HG02678 (cell line): ENCODE measurements around the gene PARD3B.

ENCODE experiments used
- ATAC-seq: cut with Tn5 transposase; IDR thresholded peaks from one replicate; pipeline ENCODE4 v1.9.1; 2021; ENCODE audit warnings: mild to moderate bottlenecking, moderate library complexity; ENCODE audit not compliant: unreplicated experiment

PARD3B gene

GRCh38 chr2:205511641-205512040 lies 966.4 kb downstream of the PARD3B start:
- no peak for ATAC-seq

DNA sequence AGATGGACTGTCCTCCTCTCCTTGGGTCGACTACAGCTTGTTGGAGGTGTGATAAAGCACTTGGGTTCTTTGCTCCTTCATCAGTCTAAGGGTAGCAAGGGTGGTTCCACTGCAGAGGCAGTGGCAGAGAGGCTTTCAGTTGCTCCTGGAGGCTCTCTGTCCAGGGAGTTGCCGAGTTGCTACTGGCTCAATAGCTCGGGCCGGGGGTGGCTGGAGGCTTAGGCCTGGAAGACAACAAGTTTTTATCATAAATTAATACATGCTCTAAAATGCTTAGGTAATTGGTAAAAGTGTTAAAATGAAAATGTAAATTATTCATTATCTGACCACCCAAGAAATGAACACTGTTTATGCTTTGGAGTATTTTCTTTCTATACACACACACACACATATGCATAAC lies 975.0 kb downstream of the PARD3B start:
- ATAC-seq = no peak

DNA sequence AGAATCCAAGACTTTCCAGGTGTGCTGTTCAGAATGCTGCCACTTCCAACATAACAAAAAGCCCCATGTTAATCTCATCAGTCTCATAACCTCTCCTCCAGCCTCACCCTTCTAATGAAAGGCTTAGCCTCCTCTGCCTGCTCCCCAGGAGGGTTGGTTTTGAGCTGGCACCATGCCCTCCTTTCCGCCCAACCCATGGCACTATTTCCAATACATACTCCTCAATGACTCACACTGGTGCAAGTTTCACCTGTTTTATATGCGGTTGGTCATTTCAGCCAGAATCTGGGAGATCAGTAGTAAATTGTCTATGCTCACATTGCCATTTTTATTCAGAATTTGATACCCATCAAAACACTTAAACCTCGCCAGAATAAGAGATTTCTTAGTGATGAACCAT lies 979.4 kb downstream of the PARD3B start:
- no peak for ATAC-seq

GRCh38 chr2:205527801-205528200 lies 982.5 kb downstream of the PARD3B start:
- no peak for ATAC-seq

GRCh38 chr2:205531072-205531471 lies 985.8 kb downstream of the PARD3B start:
- ATAC-seq = no peak

DNA sequence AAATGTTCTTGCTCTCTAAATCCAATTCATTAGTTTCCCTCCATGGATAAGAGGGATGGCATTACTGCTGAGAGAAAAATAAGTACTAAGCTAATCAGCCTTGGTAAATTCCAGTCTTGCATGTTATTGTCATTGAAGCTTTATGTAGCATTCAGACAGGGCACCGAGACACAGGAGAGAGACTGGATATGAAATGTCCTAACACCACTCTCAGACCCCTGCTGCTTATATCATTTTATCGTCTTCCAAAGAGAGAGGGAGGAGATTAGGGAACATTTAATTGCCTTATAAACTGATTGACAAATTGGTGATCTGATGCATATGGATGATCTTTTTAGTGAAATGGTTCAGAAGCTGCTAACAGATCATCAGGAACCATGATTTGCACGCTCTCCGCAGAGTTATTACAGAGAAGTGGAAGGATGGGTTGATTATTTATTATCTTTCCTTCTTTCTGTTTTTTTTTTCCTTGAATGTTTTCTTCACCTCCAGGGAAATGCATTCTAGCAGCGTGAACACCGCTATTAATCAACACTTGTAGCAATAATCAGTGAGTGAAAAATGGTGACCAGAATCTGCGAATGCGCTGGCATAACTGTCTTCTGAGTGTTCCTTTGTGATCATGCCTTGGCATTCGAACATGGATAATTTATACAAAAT lies 986.3 kb downstream of the PARD3B start:
- no peak for ATAC-seq

- no peak for ATAC-seq
These were observed 989.7 kb downstream of the PARD3B start for GRCh38 chr2:205535001-205535400.

GRCh38 chr2:205539603-205540002 lies 994.3 kb downstream of the PARD3B start:
- no peak for ATAC-seq

- ATAC-seq = no peak
These were observed 994.8 kb downstream of the PARD3B start for GRCh38 chr2:205540036-205540435.

DNA sequence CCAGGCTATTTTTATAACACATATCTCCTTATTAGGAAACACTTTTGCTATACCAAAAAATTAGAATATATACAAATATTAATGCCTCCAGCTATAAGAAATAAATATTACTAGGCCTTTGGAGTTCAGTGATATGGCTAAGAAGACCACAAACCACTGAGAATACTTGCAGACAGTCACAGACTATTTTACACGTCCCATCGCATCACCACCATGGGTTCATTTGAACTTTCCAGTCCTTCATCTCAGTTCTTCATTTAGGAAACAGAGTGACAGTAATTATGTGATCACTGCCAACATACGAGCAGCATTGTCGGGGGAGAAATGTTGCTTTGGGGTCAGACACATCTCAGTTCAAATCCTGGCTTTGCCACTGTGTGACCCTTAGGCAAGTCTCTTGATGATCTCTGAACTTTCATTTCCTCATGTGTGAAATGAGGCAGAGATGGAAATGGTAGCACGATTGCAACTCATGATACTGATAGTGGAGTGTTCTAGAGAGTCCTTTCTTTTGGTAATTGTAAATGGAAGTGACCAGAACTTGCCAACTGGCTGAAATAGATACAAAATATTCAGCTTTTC lies 998.1 kb downstream of the PARD3B start:
- ATAC-seq = no peak

- ATAC-seq = no peak
These were observed 998.8 kb downstream of the PARD3B start for GRCh38 chr2:205543937-205544702.

- ATAC-seq = no peak
These were observed 1000.9 kb downstream of the PARD3B start for GRCh38 chr2:205545971-205546816.

GRCh38 chr2:205555566-205556230 lies 1010.4 kb downstream of the PARD3B start:
- ATAC-seq = no peak

GRCh38 chr2:205556357-205556756 lies 1011.1 kb downstream of the PARD3B start:
- no peak for ATAC-seq

- ATAC-seq = no peak
These were observed 1011.7 kb downstream of the PARD3B start for GRCh38 chr2:205556841-205557539.

DNA sequence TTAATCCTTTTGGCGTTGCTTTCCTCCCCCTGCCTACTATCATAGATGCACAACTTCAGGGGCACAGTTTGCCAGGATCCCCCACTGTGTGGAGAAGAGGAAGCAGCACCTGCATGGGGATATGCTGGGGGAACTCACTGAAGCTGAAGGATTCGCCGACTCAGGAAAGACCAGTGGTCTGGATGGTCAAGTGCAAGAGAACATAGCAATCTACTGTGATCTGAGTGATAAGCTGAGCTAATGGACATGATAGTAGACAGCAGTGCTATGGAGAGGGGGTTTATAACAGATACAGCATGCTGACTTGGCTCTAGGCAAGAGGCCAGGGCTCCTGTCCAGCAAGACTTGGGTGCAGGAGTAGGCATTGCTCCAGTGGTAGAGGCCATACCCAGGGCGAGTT lies 1012.6 kb downstream of the PARD3B start:
- no peak for ATAC-seq

GRCh38 chr2:205561441-205561840 lies 1016.2 kb downstream of the PARD3B start:
- no peak for ATAC-seq

- ATAC-seq = no peak
These were observed 1018.4 kb downstream of the PARD3B start for GRCh38 chr2:205563646-205564045.

DNA sequence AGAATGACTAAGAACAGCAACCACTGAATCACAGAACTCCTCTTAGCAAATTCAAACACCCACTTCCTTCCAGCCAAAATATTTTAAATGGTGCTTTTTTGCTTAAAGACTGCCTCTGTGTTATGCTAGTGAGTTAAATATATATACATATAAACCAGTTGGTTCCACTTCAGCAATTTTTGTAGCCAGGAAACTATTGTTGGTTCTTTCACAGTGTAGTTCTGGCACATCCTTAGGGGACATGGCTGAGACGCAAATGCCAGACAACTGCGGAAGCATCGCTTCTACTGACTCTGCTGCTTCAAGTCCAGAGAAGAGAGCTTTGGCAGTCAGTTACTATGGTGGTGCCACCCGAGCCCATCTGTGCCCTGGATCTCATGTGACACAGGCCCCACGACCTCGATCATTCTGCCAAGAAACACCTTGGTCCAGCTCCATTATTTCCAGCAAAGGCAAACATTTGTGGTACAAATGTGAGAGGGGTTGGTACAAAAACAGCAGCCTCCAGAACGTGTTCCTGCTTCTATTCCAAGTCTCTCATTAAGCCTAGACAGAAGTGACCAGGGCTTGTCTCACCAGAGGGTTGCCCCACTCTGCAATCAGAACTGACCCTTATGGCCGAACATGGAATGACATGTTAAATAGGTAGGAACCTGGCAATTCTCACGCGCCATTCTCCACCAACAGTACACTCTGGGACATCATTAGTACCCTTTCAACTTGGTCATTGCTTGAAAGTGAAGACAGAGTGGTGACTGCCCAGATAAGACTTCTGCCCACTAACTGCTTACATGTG lies 1019.3 kb downstream of the PARD3B start:
- no peak for ATAC-seq
